ENCODE measurements around the gene PLXNB3.

DNA sequence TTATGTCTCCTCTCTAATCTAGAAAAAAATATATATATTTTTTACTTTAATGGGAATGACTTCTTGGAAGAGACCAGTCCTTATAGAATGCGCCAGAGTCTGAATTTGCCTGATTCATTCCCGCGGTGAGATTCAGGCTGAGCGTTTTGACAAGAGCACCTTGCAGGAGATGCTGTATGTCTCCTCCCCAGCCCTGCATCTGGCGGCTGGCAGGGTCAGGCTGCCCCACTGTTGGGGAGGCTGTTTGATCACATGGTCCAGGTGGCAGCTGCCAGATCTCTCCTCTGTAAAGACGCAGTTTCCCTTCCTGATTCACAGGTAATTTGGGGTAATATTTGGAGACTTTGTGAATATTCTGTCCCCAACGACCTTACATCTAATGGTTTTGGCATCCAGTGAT, 56.6 kb downstream of the PLXNB3 start:
- TF ChIP-seq, protein P1, sequence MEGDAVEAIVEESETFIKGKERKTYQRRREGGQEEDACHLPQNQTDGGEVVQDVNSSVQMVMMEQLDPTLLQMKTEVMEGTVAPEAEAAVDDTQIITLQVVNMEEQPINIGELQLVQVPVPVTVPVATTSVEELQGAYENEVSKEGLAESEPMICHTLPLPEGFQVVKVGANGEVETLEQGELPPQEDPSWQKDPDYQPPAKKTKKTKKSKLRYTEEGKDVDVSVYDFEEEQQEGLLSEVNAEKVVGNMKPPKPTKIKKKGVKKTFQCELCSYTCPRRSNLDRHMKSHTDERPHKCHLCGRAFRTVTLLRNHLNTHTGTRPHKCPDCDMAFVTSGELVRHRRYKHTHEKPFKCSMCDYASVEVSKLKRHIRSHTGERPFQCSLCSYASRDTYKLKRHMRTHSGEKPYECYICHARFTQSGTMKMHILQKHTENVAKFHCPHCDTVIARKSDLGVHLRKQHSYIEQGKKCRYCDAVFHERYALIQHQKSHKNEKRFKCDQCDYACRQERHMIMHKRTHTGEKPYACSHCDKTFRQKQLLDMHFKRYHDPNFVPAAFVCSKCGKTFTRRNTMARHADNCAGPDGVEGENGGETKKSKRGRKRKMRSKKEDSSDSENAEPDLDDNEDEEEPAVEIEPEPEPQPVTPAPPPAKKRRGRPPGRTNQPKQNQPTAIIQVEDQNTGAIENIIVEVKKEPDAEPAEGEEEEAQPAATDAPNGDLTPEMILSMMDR (IDR thresholded peaks at IDR 0.05) = no peak
- TF ChIP-seq ZFX (IDR thresholded peaks at IDR 0.05; ENCODE audit: borderline replicate concordance) = no peak

Measured in 22Rv1 (cell line).